Stimulated activated CD4-positive, alpha-beta T cell treated with anti-CD3 and anti-CD28 coated beads, Interleukin-2, amount 100 ng/mL, for 4 hours (primary cell): ENCODE results near the gene ARHGAP25.

Experiments
- DNase-seq: peaks from one replicate; pipeline ENCODE4 v3.0.0-alpha.2; 2020; ENCODE audit warnings: low read depth

ARHGAP25 gene

GRCh38 chr2:68734688-68735525 lies at the start of gene ARHGAP25:
ARHGAP25 (plus strand) TSS chr2:68734811; CDS start chr2:68735200, 389 bp downstream.
- DNase-seq: no peak

- DNase-seq: no peak
Measured at GRCh38 chr2:68686178-68686577, 48.4 kb upstream of the ARHGAP25 start.

- DNase-seq: no peak
Measured at GRCh38 chr2:68687018-68687417, 47.6 kb upstream of the ARHGAP25 start.

GRCh38 chr2:68689553-68690537 lies 44.8 kb upstream of the ARHGAP25 start:
- DNase-seq: no peak

- DNase-seq: no peak
Measured at GRCh38 chr2:68690851-68691250, 43.8 kb upstream of the ARHGAP25 start.

- DNase-seq: no peak
Measured at GRCh38 chr2:68692511-68692910, 42.1 kb upstream of the ARHGAP25 start.

GRCh38 chr2:68693951-68694350 lies 40.7 kb upstream of the ARHGAP25 start:
- no peak for DNase-seq

- DNase-seq: no peak
Measured at GRCh38 chr2:68695971-68696370, 38.6 kb upstream of the ARHGAP25 start.

GRCh38 chr2:68696554-68696953 lies 38.1 kb upstream of the ARHGAP25 start:
- no peak for DNase-seq

GRCh38 chr2:68698567-68699377 lies 35.8 kb upstream of the ARHGAP25 start:
- DNase-seq: no peak

GRCh38 chr2:68700560-68700959 lies 34.1 kb upstream of the ARHGAP25 start:
- no peak for DNase-seq

GRCh38 chr2:68706637-68707036 lies 28.0 kb upstream of the ARHGAP25 start:
- DNase-seq: no peak

GRCh38 chr2:68708629-68709028 lies 26.0 kb upstream of the ARHGAP25 start:
- DNase-seq: no peak

GRCh38 chr2:68709421-68709911 lies 25.1 kb upstream of the ARHGAP25 start:
- DNase-seq: no peak

GRCh38 chr2:68710336-68710735 lies 24.3 kb upstream of the ARHGAP25 start:
- no peak for DNase-seq

- DNase-seq: no peak
Measured at GRCh38 chr2:68710756-68711155, 23.9 kb upstream of the ARHGAP25 start.

GRCh38 chr2:68714866-68715265 lies 19.7 kb upstream of the ARHGAP25 start:
- no peak for DNase-seq

GRCh38 chr2:68715353-68716041 lies 19.1 kb upstream of the ARHGAP25 start:
- no peak for DNase-seq

- DNase-seq: no peak
Measured at GRCh38 chr2:68716604-68717304, 17.9 kb upstream of the ARHGAP25 start.

- DNase-seq: no peak
Measured at GRCh38 chr2:68717305-68717661, 17.3 kb upstream of the ARHGAP25 start.

GRCh38 chr2:68719912-68720311 lies 14.7 kb upstream of the ARHGAP25 start:
- no peak for DNase-seq
